H1 (cell line): ENCODE measurements around the gene ASTN2. TPM values are rescaled to one million over a fixed set of nuclear protein-coding genes. Genes with fewer than 3 reads are reported as not detected.

Source experiments
- BACH1 ChIP-seq: IDR thresholded peaks from 2 replicates; pipeline ENCODE4 v1.6.1; 2012; ENCODE audit warnings: low read length, improper control_type of control experiment
- GTF2F1 ChIP-seq: IDR thresholded peaks from 2 replicates; pipeline ENCODE4 v1.6.1; 2012; ENCODE audit warnings: low read depth, low read length, improper control_type of control experiment, borderline replicate concordance
- JUND ChIP-seq: IDR thresholded peaks from 2 replicates; pipeline ENCODE4 v1.6.1; 2011; ENCODE audit warnings: mild to moderate bottlenecking, improper control_type of control experiment, low read length
- TEAD4 ChIP-seq: IDR thresholded peaks from 2 replicates; pipeline ENCODE4 v1.6.1; 2012; ENCODE audit warnings: low read depth, low read length, inconsistent platforms, mixed read lengths
- polyA plus RNA-seq, 7 experiments: library from polyadenylated mRNA; depleted of rRNA in 3 of 7; stranded (reverse) in 5 of 7; unstranded in 2 of 7; fragments of >200 nt in 5 of 7; fragments of 200-250 nt in 2 of 7; gene quantifications; 1 replicate in 5 of 7; 2 replicates in 1 of 7; 4 replicates in 1 of 7; pipeline versions ENCODE4 v1.2.1 to v1.2.3, GENCODE V29; 2011 to 2013; ENCODE audit warnings: missing spikeins in 2 of 7, mixed read lengths in 2 of 7
- total RNA-seq: library from RNA; stranded (reverse); fragmentation: NEBNext Ultra II Directional; extraction: Animal tissue kit (Norgen Biotek cat#: 25700); gene quantifications from 2 replicates; pipeline ENCODE4 v1.2.1, GENCODE V29; 2021
- TF ChIP-seq, protein P1 (sequence below): IDR thresholded peaks from 2 replicates; pipeline ENCODE4 v1.6.1; 2011; ENCODE audit warnings: low read depth, mild to moderate bottlenecking, low read length; ENCODE audit not compliant: insufficient read depth
- TF ChIP-seq, protein P2 (sequence below): fragments of 300-600 bp; sonication (generic); IDR thresholded peaks from 2 replicates; pipeline ENCODE4 v1.7.1; 2012; ENCODE audit warnings: low read length, moderate library complexity, mild to moderate bottlenecking, inconsistent platforms; ENCODE audit not compliant: insufficient replicate concordance

ASTN2 gene
- total and polyA plus RNA-seq, 2 of the 8 experiments (the other 6 are each of a cell fraction or from before 2014, with no cell fraction given) = 8.2 to 13.7 TPM

DNA sequence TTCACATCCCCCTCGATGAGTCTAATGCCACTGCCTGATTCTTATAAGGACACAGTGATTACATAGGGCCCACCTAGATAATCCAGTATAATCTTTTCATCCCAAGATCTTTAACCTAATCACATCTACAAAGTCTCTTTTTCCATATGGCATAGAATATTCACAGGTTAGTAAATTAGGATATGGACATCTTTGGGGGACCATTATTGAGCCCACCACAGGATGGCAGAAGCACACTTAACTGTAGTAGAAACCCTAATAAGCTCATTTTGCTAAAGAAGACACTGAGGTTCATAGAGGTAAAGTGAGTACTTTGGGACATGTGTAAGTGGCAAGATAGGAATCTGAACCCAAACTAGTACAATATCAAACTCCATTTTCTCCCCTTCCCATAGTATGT is 38.9 kb downstream of the ASTN2 start (continued):
- TF ChIP-seq JUND (no peak), GTF2F1 (no peak), TEAD4 (no peak), BACH1 (no peak)
- TF ChIP-seq, protein P1, sequence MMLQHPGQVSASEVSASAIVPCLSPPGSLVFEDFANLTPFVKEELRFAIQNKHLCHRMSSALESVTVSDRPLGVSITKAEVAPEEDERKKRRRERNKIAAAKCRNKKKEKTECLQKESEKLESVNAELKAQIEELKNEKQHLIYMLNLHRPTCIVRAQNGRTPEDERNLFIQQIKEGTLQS = no peak
- TF ChIP-seq, protein P2, sequence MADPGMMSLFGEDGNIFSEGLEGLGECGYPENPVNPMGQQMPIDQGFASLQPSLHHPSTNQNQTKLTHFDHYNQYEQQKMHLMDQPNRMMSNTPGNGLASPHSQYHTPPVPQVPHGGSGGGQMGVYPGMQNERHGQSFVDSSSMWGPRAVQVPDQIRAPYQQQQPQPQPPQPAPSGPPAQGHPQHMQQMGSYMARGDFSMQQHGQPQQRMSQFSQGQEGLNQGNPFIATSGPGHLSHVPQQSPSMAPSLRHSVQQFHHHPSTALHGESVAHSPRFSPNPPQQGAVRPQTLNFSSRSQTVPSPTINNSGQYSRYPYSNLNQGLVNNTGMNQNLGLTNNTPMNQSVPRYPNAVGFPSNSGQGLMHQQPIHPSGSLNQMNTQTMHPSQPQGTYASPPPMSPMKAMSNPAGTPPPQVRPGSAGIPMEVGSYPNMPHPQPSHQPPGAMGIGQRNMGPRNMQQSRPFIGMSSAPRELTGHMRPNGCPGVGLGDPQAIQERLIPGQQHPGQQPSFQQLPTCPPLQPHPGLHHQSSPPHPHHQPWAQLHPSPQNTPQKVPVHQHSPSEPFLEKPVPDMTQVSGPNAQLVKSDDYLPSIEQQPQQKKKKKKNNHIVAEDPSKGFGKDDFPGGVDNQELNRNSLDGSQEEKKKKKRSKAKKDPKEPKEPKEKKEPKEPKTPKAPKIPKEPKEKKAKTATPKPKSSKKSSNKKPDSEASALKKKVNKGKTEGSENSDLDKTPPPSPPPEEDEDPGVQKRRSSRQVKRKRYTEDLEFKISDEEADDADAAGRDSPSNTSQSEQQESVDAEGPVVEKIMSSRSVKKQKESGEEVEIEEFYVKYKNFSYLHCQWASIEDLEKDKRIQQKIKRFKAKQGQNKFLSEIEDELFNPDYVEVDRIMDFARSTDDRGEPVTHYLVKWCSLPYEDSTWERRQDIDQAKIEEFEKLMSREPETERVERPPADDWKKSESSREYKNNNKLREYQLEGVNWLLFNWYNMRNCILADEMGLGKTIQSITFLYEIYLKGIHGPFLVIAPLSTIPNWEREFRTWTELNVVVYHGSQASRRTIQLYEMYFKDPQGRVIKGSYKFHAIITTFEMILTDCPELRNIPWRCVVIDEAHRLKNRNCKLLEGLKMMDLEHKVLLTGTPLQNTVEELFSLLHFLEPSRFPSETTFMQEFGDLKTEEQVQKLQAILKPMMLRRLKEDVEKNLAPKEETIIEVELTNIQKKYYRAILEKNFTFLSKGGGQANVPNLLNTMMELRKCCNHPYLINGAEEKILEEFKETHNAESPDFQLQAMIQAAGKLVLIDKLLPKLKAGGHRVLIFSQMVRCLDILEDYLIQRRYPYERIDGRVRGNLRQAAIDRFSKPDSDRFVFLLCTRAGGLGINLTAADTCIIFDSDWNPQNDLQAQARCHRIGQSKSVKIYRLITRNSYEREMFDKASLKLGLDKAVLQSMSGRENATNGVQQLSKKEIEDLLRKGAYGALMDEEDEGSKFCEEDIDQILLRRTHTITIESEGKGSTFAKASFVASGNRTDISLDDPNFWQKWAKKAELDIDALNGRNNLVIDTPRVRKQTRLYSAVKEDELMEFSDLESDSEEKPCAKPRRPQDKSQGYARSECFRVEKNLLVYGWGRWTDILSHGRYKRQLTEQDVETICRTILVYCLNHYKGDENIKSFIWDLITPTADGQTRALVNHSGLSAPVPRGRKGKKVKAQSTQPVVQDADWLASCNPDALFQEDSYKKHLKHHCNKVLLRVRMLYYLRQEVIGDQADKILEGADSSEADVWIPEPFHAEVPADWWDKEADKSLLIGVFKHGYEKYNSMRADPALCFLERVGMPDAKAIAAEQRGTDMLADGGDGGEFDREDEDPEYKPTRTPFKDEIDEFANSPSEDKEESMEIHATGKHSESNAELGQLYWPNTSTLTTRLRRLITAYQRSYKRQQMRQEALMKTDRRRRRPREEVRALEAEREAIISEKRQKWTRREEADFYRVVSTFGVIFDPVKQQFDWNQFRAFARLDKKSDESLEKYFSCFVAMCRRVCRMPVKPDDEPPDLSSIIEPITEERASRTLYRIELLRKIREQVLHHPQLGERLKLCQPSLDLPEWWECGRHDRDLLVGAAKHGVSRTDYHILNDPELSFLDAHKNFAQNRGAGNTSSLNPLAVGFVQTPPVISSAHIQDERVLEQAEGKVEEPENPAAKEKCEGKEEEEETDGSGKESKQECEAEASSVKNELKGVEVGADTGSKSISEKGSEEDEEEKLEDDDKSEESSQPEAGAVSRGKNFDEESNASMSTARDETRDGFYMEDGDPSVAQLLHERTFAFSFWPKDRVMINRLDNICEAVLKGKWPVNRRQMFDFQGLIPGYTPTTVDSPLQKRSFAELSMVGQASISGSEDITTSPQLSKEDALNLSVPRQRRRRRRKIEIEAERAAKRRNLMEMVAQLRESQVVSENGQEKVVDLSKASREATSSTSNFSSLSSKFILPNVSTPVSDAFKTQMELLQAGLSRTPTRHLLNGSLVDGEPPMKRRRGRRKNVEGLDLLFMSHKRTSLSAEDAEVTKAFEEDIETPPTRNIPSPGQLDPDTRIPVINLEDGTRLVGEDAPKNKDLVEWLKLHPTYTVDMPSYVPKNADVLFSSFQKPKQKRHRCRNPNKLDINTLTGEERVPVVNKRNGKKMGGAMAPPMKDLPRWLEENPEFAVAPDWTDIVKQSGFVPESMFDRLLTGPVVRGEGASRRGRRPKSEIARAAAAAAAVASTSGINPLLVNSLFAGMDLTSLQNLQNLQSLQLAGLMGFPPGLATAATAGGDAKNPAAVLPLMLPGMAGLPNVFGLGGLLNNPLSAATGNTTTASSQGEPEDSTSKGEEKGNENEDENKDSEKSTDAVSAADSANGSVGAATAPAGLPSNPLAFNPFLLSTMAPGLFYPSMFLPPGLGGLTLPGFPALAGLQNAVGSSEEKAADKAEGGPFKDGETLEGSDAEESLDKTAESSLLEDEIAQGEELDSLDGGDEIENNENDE = no peak
